ENCODE data around the gene GCN1. TPM values are rescaled to one million over a fixed set of nuclear protein-coding genes. Genes with fewer than 3 reads are reported as not detected.

Gene GCN1
- polyA plus RNA-seq, 4 donors = 12.3 to 47.9 (median 21.0) TPM

- DNase-seq (no peak), FAIRE-seq (no peak)
- WGBS, 3 donors = 87 to 89% (median 88%) methylated on average over 22 to 23 of the region's 23 CpGs
- no peaks in the 10 kb centered on the region for H3K9me3 ChIP-seq (ENCODE audit: control insufficient read depth in 2 of 2, insufficient read depth in 1 of 2, low read depth in 1 of 2, low read length in 1 of 2)
- H3K4me3 ChIP-seq (ENCODE audit: low read depth in 1 of 3, low read length in 3 of 3) = no peak overlapping the region
- peaks cover 7 to 62% (median 8%) of the 10 kb centered on the region in 3 donors for H3K36me3 ChIP-seq (ENCODE audit: control insufficient read depth in 3 of 3, insufficient read depth in 2 of 3, low read depth in 1 of 3, low read length in 3 of 3)
- no peaks in the 10 kb centered on the region for H3K4me1 ChIP-seq (ENCODE audit: control insufficient read depth in 3 of 3, insufficient read depth in 2 of 3, low read depth in 1 of 3, low read length in 2 of 3)
- no peaks in the 10 kb centered on the region for H3K27me3 ChIP-seq (ENCODE audit: control insufficient read depth in 3 of 3, insufficient read depth in 3 of 3, low read length in 3 of 3)
- no peak overlapping the region for H3K27ac ChIP-seq (ENCODE audit: low read depth in 1 of 3, low read length in 2 of 3)
Measured at GRCh38 chr12:120092551-120093335, 101.8 kb downstream of the GCN1 start.

GRCh38 chr12:120091371-120092090, 103.0 kb downstream of the GCN1 start:
- DNase-seq = no peak
- no peak for FAIRE-seq
- whole genome bisulfite sequencing, 3 donors = 70 to 82% (median 79%) methylated on average over 12 of the region's 12 CpGs

GRCh38 chr12:120090626-120091295, 103.8 kb downstream of the GCN1 start:
- no peak for FAIRE-seq
- Histone ChIP-seq H3K27ac (ENCODE audit: low read depth in 1 of 3, low read length in 2 of 3) (no peak overlapping the region), H3K27me3 (ENCODE audit: control insufficient read depth in 3 of 3, insufficient read depth in 3 of 3, low read length in 3 of 3) (no peaks in the 10 kb centered on the region), H3K36me3 (ENCODE audit: control insufficient read depth in 3 of 3, insufficient read depth in 2 of 3, low read depth in 1 of 3, low read length in 3 of 3) (peaks cover 0 to 43% (median 0%) of the 10 kb centered on the region in 3 donors), H3K9me3 (ENCODE audit: control insufficient read depth in 2 of 2, insufficient read depth in 1 of 2, low read depth in 1 of 2, low read length in 1 of 2) (no peaks in the 10 kb centered on the region), H3K4me3 (ENCODE audit: low read depth in 1 of 3, low read length in 3 of 3) (no peak overlapping the region), H3K4me1 (ENCODE audit: control insufficient read depth in 3 of 3, insufficient read depth in 2 of 3, low read depth in 1 of 3, low read length in 2 of 3) (peaks cover 0 to 4% (median 0%) of the 10 kb centered on the region in 3 donors)
- DNase-seq = no peak
- WGBS, 3 donors = 89 to 90% (median 90%) methylated on average over 19 of the region's 19 CpGs

More at GRCh38 chr12:120091371-120092090, 103.0 kb downstream of the GCN1 start:
- peaks cover 0 to 3% (median 0%) of the 10 kb centered on the region in 3 donors for H3K4me1 ChIP-seq (ENCODE audit: control insufficient read depth in 3 of 3, insufficient read depth in 2 of 3, low read depth in 1 of 3, low read length in 2 of 3)
- H3K9me3 ChIP-seq (ENCODE audit: control insufficient read depth in 2 of 2, insufficient read depth in 1 of 2, low read depth in 1 of 2, low read length in 1 of 2) = no peaks in the 10 kb centered on the region
- no peaks in the 10 kb centered on the region for H3K27me3 ChIP-seq (ENCODE audit: control insufficient read depth in 3 of 3, insufficient read depth in 3 of 3, low read length in 3 of 3)
- H3K4me3 ChIP-seq (ENCODE audit: low read depth in 1 of 3, low read length in 3 of 3) = no peak overlapping the region
- H3K36me3 ChIP-seq (ENCODE audit: control insufficient read depth in 3 of 3, insufficient read depth in 2 of 3, low read depth in 1 of 3, low read length in 3 of 3) = peaks cover 3 to 50% (median 4%) of the 10 kb centered on the region in 3 donors
- H3K27ac ChIP-seq (ENCODE audit: low read depth in 1 of 3, low read length in 2 of 3) = no peak overlapping the region

- FAIRE-seq (no peak), DNase-seq (no peak)
- Histone ChIP-seq H3K27me3 (ENCODE audit: control insufficient read depth in 3 of 3, insufficient read depth in 3 of 3, low read length in 3 of 3) (no peaks in the 10 kb centered on the region), H3K27ac (ENCODE audit: low read depth in 1 of 3, low read length in 2 of 3) (no peak overlapping the region), H3K4me1 (ENCODE audit: control insufficient read depth in 3 of 3, insufficient read depth in 2 of 3, low read depth in 1 of 3, low read length in 2 of 3) (peaks cover 0 to 4% (median 0%) of the 10 kb centered on the region in 3 donors), H3K36me3 (ENCODE audit: control insufficient read depth in 3 of 3, insufficient read depth in 2 of 3, low read depth in 1 of 3, low read length in 3 of 3) (peaks cover 0 to 37% (median 0%) of the 10 kb centered on the region in 3 donors), H3K4me3 (ENCODE audit: low read depth in 1 of 3, low read length in 3 of 3) (no peak overlapping the region), H3K9me3 (ENCODE audit: control insufficient read depth in 2 of 2, insufficient read depth in 1 of 2, low read depth in 1 of 2, low read length in 1 of 2) (no peaks in the 10 kb centered on the region)
- WGBS, 3 donors = 84 to 100% (median 96%) methylated on average over 3 of the region's 3 CpGs
Measured at GRCh38 chr12:120090206-120090605, 104.3 kb downstream of the GCN1 start.

- H3K27ac ChIP-seq (ENCODE audit: low read depth in 1 of 3, low read length in 2 of 3) = no peak overlapping the region
- H3K36me3 ChIP-seq (ENCODE audit: control insufficient read depth in 3 of 3, insufficient read depth in 2 of 3, low read depth in 1 of 3, low read length in 3 of 3) = peaks cover 0 to 35% (median 0%) of the 10 kb centered on the region in 3 donors
- no peaks in the 10 kb centered on the region for H3K27me3 ChIP-seq (ENCODE audit: control insufficient read depth in 3 of 3, insufficient read depth in 3 of 3, low read length in 3 of 3)
- H3K4me1 ChIP-seq (ENCODE audit: control insufficient read depth in 3 of 3, insufficient read depth in 2 of 3, low read depth in 1 of 3, low read length in 2 of 3) = peaks cover 0 to 4% (median 0%) of the 10 kb centered on the region in 3 donors
- H3K4me3 ChIP-seq (ENCODE audit: low read depth in 1 of 3, low read length in 3 of 3) = no peak overlapping the region
- 86 to 93% (median 90%) methylated on average over 2 of the region's 2 CpGs for WGBS, 3 donors
- DNase-seq (no peak), FAIRE-seq (no peak)
- H3K9me3 ChIP-seq (ENCODE audit: control insufficient read depth in 2 of 2, insufficient read depth in 1 of 2, low read depth in 1 of 2, low read length in 1 of 2) = no peaks in the 10 kb centered on the region
Measured at GRCh38 chr12:120089796-120090195, 104.7 kb downstream of the GCN1 start.

GRCh38 chr12:120089105-120089504, 105.4 kb downstream of the GCN1 start:
- 34 to 47% (median 38%) methylated on average over 8 of the region's 8 CpGs for WGBS, 3 donors

GRCh38 chr12:120086801-120087621, 107.5 kb downstream of the GCN1 start:
- FAIRE-seq (no peak), DNase-seq (peak; percentile 98)
- H3K9me3 ChIP-seq (ENCODE audit: control insufficient read depth in 2 of 2, insufficient read depth in 1 of 2, low read depth in 1 of 2, low read length in 1 of 2) = no peaks in the 10 kb centered on the region
- no peaks in the 10 kb centered on the region for H3K27me3 ChIP-seq (ENCODE audit: control insufficient read depth in 3 of 3, insufficient read depth in 3 of 3, low read length in 3 of 3)
- H3K4me3 ChIP-seq (ENCODE audit: low read depth in 1 of 3, low read length in 3 of 3) = peak overlapping the region in 2 of 3 donors; percentile 10 to 34
- H3K4me1 ChIP-seq (ENCODE audit: control insufficient read depth in 3 of 3, insufficient read depth in 2 of 3, low read depth in 1 of 3, low read length in 2 of 3) = peaks cover 0 to 4% (median 0%) of the 10 kb centered on the region in 3 donors
- H3K27ac ChIP-seq (ENCODE audit: low read depth in 1 of 3, low read length in 2 of 3) = peak overlapping the region in 1 of 3 donors; percentile 46
- peaks cover 0 to 12% (median 0%) of the 10 kb centered on the region in 3 donors for H3K36me3 ChIP-seq (ENCODE audit: control insufficient read depth in 3 of 3, insufficient read depth in 2 of 3, low read depth in 1 of 3, low read length in 3 of 3)
- 0 to 1% (median 0%) methylated on average over 52 to 55 of the region's 55 CpGs for WGBS, 3 donors

More at GRCh38 chr12:120089105-120089504, 105.4 kb downstream of the GCN1 start:
- Histone ChIP-seq H3K9me3 (ENCODE audit: control insufficient read depth in 2 of 2, insufficient read depth in 1 of 2, low read depth in 1 of 2, low read length in 1 of 2) (no peaks in the 10 kb centered on the region), H3K4me1 (ENCODE audit: control insufficient read depth in 3 of 3, insufficient read depth in 2 of 3, low read depth in 1 of 3, low read length in 2 of 3) (peaks cover 0 to 4% (median 0%) of the 10 kb centered on the region in 3 donors), H3K27ac (ENCODE audit: low read depth in 1 of 3, low read length in 2 of 3) (no peak overlapping the region), H3K4me3 (ENCODE audit: low read depth in 1 of 3, low read length in 3 of 3) (no peak overlapping the region), H3K27me3 (ENCODE audit: control insufficient read depth in 3 of 3, insufficient read depth in 3 of 3, low read length in 3 of 3) (no peaks in the 10 kb centered on the region), H3K36me3 (ENCODE audit: control insufficient read depth in 3 of 3, insufficient read depth in 2 of 3, low read depth in 1 of 3, low read length in 3 of 3) (peaks cover 0 to 28% (median 0%) of the 10 kb centered on the region in 3 donors)
- DNase-seq (no peak), FAIRE-seq (no peak)
